Smooth muscle cell (in vitro differentiated cells): ENCODE results near the gene PCSK9. TPM values are rescaled to one million over a fixed set of nuclear protein-coding genes. Genes with fewer than 3 reads are reported as not detected.

Experiments used
- DNase-seq: peaks from one replicate; lab custom pipeline; 2025; ENCODE audit not compliant: unreplicated experiment; lab: John Stamatoyannopoulos, UW
- H2AFZ ChIP-seq: fragments of 200-600 bp; sonication (generic); 2 replicates; pipeline ENCODE4 v1.6.0; 2016; ENCODE audit warnings: antibody characterized with exemption, low read depth, mild to moderate bottlenecking
- H3F3A ChIP-seq: fragments of 200-600 bp; sonication (generic); 2 replicates; pipeline ENCODE4 v1.6.0; 2017; ENCODE audit warnings: antibody characterized with exemption, low read depth
- H3K27ac ChIP-seq: fragments of 200-600 bp; sonication (generic); 2 replicates; pipeline ENCODE4 v1.5.1; 2016; ENCODE audit warnings: low read depth, mild to moderate bottlenecking
- H3K27me3 ChIP-seq: fragments of 200-600 bp; sonication (generic); 2 replicates; pipeline ENCODE4 v1.6.1; 2016; ENCODE audit warnings: low read depth, mild to moderate bottlenecking
- H3K36me3 ChIP-seq: fragments of 200-600 bp; sonication (generic); 2 replicates; pipeline ENCODE4 v1.5.1; 2016; ENCODE audit warnings: low read depth
- H3K4me1 ChIP-seq: fragments of 200-600 bp; sonication (generic); 2 replicates; pipeline ENCODE4 v1.5.1; 2016; ENCODE audit warnings: low read depth
- H3K4me2 ChIP-seq: fragments of 200-600 bp; sonication (generic); 2 replicates; pipeline ENCODE4 v1.6.0; 2016; ENCODE audit warnings: mild to moderate bottlenecking
- H3K4me3 ChIP-seq: fragments of 200-600 bp; sonication (generic); 2 replicates; pipeline ENCODE4 v1.5.1; 2016; ENCODE audit warnings: mild to moderate bottlenecking
- H3K79me2 ChIP-seq: fragments of 200-600 bp; sonication (generic); 2 replicates; pipeline ENCODE4 v1.6.0; 2016; ENCODE audit warnings: low read depth, mild to moderate bottlenecking
- H3K9ac ChIP-seq: fragments of 200-600 bp; sonication (generic); 2 replicates; pipeline ENCODE4 v1.6.0; 2016; ENCODE audit warnings: low read depth
- H3K9me3 ChIP-seq: fragments of 200-600 bp; sonication (generic); replicated peaks from 2 replicates; pipeline ENCODE4 v1.5.1; 2016; ENCODE audit warnings: low read depth
- H4K20me1 ChIP-seq: fragments of 200-600 bp; sonication (generic); 2 replicates; pipeline ENCODE4 v1.6.0; 2016; ENCODE audit warnings: low read depth
- CTCF ChIP-seq: fragments of 200-600 bp; sonication (generic); IDR thresholded peaks from 2 replicates; pipeline ENCODE4 v1.5.1; 2017; ENCODE audit warnings: borderline replicate concordance, mild to moderate bottlenecking, antibody characterized with exemption; ENCODE audit not compliant: insufficient read depth, poor library complexity, severe bottlenecking
- WGBS: methylation state at CpG from one replicate; pipeline ENCODE4 v1.1.7; 2016; ENCODE audit warnings: low lambda C conversion rate; 5-methylcytosine and 5-hydroxymethylcytosine counted together
- polyA plus RNA-seq: library from polyadenylated mRNA; unstranded; fragments of >200 nt; fragmentation: Nextera tagmentation; extraction: Ambion mirVana; gene quantifications from 2 replicates; pipeline ENCODE4 v1.2.1, GENCODE V29; 2016
- total RNA-seq: library from RNA; depleted of rRNA; stranded (reverse); fragments of >200 nt; gene quantifications from 2 replicates; pipeline ENCODE4 v1.2.3, GENCODE V29; 2014

Gene PCSK9
- total and polyA plus RNA-seq, 2 experiments from 2014 or later: 0.18 to 0.70 TPM

GRCh38 chr1:55073187-55073916 lies 34.0 kb downstream of the PCSK9 start:
- Histone ChIP-seq H3K4me1 (no peaks in the 10 kb centered on the region), H2AFZ (no peak overlapping the region), H3K9me3 (no peaks in the 10 kb centered on the region), H3F3A (no peaks in the 10 kb centered on the region), H3K79me2 (no peaks in the 10 kb centered on the region), H4K20me1 (no peaks in the 10 kb centered on the region), H3K4me2 (no peak overlapping the region), H3K9ac (no peak overlapping the region), H3K4me3 (no peak overlapping the region), H3K27ac (no peak overlapping the region), H3K36me3 (peaks cover 30% of the 10 kb centered on the region), H3K27me3 (no peaks in the 10 kb centered on the region)
- no peak for TF ChIP-seq CTCF
- DNase-seq: no peak
- 98% methylated on average over 3 of the region's 3 CpGs for WGBS

DNA sequence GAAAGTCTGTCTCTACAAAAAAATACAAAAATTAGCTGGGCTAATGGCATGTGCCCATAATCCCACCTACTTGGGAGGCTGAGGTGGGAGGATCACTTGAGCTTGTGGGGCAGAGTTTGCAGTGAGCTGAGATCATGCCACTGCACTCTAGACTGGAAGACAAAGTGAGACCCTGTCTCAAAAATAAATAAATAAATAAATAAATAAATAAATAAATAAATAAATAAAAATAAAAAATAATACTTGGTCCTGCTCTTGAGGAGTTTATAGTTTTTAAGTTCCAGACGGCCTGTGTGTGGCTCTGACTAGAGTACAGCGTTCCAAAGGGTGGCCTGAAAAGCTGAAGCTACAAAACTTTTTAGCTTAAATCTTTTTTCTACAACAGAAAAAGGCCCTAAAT lies 35.1 kb downstream of the PCSK9 start:
- no peaks in the 10 kb centered on the region for H3K79me2 ChIP-seq
- H3K27ac ChIP-seq: no peak overlapping the region
- no peak overlapping the region for H3K4me2 ChIP-seq
- no peaks in the 10 kb centered on the region for H3K9me3 ChIP-seq
- TF ChIP-seq CTCF: no peak
- no peak for DNase-seq
- no peak overlapping the region for H3K4me3 ChIP-seq
- no peak overlapping the region for H3K9ac ChIP-seq
- H3F3A ChIP-seq: no peaks in the 10 kb centered on the region
- 100% methylated on average over 2 of the region's 2 CpGs for WGBS
- H3K4me1 ChIP-seq: no peaks in the 10 kb centered on the region
- no peak overlapping the region for H2AFZ ChIP-seq
- no peaks in the 10 kb centered on the region for H3K27me3 ChIP-seq
- H4K20me1 ChIP-seq: no peaks in the 10 kb centered on the region
- H3K36me3 ChIP-seq: peaks cover 30% of the 10 kb centered on the region

GRCh38 chr1:55076356-55076755 lies 37.0 kb downstream of the PCSK9 start:
- no peaks in the 10 kb centered on the region for H3K79me2 ChIP-seq
- no peak for DNase-seq
- WGBS: 100% methylated on average over 1 of the region's 1 CpG
- H3K4me2 ChIP-seq: no peak overlapping the region
- no peak overlapping the region for H3K9ac ChIP-seq
- H3K9me3 ChIP-seq: no peaks in the 10 kb centered on the region
- H3F3A ChIP-seq: no peaks in the 10 kb centered on the region
- no peaks in the 10 kb centered on the region for H3K27me3 ChIP-seq
- peaks cover 30% of the 10 kb centered on the region for H3K36me3 ChIP-seq
- H3K4me3 ChIP-seq: no peak overlapping the region
- H3K27ac ChIP-seq: no peak overlapping the region
- no peaks in the 10 kb centered on the region for H4K20me1 ChIP-seq
- no peak for TF ChIP-seq CTCF
- no peaks in the 10 kb centered on the region for H3K4me1 ChIP-seq
- H2AFZ ChIP-seq: no peak overlapping the region

DNA sequence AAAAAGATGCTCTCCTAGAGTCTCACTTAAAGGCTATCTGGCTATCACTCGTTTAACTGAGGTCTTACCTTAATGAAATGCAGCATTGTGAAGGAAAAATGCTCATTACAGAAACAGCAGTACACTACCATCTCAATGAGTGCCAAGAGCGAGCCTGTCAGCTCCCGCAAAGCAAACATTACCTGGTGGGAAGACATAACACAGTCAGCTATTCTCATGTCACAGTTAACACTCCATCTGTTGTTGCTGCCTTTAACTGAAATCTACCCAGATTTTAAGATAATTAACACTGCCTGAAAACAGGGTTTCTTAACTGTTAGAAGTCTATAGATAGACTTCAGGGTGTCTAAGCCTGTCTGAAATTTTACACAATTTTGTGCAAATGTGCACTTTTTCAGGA lies 39.1 kb downstream of the PCSK9 start:
- H3K4me1 ChIP-seq: no peaks in the 10 kb centered on the region
- H3K27me3 ChIP-seq: no peaks in the 10 kb centered on the region
- 95% methylated on average over 3 of the region's 3 CpGs for WGBS
- no peaks in the 10 kb centered on the region for H3K79me2 ChIP-seq
- peaks cover 19% of the 10 kb centered on the region for H3K36me3 ChIP-seq
- peaks cover 8% of the 10 kb centered on the region for H3F3A ChIP-seq
- no peaks in the 10 kb centered on the region for H3K9me3 ChIP-seq
- no peak overlapping the region for H2AFZ ChIP-seq
- no peaks in the 10 kb centered on the region for H4K20me1 ChIP-seq
- no peak for TF ChIP-seq CTCF
- no peak overlapping the region for H3K27ac ChIP-seq
- DNase-seq: no peak
- no peak overlapping the region for H3K9ac ChIP-seq
- H3K4me2 ChIP-seq: no peak overlapping the region
- H3K4me3 ChIP-seq: no peak overlapping the region
